ENCODE results near the gene MAN1A1.

DNA sequence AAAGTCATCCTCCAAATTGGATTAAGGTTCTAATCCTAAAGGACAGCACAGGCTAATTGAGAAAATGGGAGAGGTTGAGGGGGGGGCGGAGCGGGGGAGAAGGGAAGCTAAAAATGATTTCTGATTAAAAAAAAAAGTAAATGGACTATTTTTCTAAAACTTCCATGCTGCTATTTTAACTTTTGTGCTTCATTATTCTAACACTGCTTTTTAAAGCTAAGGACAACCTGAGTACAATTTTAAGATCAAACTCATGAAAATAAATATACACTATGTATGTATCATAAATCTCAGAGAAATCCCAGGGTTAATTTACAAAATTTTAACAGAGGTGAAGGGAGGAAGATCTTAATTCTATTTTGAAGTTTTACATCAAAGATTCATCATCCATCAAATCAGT, 4.4 kb downstream of the MAN1A1 start:
- TF ChIP-seq, protein P1, sequence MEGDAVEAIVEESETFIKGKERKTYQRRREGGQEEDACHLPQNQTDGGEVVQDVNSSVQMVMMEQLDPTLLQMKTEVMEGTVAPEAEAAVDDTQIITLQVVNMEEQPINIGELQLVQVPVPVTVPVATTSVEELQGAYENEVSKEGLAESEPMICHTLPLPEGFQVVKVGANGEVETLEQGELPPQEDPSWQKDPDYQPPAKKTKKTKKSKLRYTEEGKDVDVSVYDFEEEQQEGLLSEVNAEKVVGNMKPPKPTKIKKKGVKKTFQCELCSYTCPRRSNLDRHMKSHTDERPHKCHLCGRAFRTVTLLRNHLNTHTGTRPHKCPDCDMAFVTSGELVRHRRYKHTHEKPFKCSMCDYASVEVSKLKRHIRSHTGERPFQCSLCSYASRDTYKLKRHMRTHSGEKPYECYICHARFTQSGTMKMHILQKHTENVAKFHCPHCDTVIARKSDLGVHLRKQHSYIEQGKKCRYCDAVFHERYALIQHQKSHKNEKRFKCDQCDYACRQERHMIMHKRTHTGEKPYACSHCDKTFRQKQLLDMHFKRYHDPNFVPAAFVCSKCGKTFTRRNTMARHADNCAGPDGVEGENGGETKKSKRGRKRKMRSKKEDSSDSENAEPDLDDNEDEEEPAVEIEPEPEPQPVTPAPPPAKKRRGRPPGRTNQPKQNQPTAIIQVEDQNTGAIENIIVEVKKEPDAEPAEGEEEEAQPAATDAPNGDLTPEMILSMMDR (IDR thresholded peaks at IDR 0.05; ENCODE audit: low read length): no peak
- TF ChIP-seq EZH2phosphoT487 (IDR thresholded peaks at IDR 0.05; ENCODE audit: low read length) (no peak), EZH2 (optimal IDR thresholded peaks at IDR 0.05; ENCODE audit: low read depth, low read length) (no peak)

Data from MM.1S (cell line).